NCI-H128 (cell line): ENCODE results near the gene GTF2H3.
A peak's percentile ranks its signal among the peaks of the same experiment; 100 is the strongest.
"Not testable (repeated sequence)": the region's sequence is repeated elsewhere in the genome, so short reads cannot be mapped to it uniquely, and the experiment has no call there.

Source experiments
- DNase-seq: peaks from one replicate; lab custom pipeline; 2025; ENCODE audit not compliant: unreplicated experiment; lab: John Stamatoyannopoulos, UW

GTF2H3 gene

DNA sequence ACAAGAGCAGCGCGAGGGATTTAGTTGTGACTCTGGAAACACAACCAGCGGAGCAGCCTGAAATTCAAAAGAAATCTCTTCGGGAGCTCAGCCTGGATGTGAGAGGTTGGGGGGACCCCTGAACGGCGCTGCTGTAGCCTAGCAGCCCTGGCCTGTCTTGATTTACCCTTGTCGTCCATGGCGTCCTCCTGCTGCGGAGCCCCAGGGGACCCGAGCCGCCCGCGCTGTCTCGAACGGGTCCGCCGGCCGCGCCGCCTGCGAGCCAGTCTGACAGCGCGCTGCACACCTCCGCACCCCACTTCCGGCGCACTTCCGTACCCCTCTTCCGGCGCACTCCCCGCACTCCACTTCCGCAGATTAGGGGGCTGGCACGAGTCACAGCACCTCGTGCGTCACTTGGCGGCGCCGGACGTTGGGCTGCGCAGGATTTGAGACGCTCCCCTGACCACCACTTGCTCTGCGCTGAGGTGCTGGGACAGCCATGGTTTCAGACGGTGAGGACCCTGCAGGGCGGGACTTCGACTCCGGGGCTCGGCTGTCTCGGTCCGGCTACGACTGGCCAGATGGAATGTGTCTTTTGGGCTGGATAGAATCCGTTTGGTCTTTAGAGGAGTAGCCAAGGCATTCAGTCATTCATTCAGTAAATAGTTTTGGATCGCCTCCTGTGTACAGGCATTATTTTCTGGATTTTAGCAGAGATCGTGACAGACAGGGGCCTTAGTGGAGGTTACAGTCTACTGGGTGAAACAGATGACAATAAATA lies at the start of gene GTF2H3, which contains the start of gene EIF2B1:
GTF2H3 (plus strand) TSS at position 451 of the 763 bp plus-strand sequence; CDS start at position 482, 31 bp downstream.
EIF2B1 (minus strand) TSS at position 308 of the 763 bp plus-strand sequence; CDS start at position 179, 129 bp downstream.
- DNase-seq, result peak; percentile 93

DNA sequence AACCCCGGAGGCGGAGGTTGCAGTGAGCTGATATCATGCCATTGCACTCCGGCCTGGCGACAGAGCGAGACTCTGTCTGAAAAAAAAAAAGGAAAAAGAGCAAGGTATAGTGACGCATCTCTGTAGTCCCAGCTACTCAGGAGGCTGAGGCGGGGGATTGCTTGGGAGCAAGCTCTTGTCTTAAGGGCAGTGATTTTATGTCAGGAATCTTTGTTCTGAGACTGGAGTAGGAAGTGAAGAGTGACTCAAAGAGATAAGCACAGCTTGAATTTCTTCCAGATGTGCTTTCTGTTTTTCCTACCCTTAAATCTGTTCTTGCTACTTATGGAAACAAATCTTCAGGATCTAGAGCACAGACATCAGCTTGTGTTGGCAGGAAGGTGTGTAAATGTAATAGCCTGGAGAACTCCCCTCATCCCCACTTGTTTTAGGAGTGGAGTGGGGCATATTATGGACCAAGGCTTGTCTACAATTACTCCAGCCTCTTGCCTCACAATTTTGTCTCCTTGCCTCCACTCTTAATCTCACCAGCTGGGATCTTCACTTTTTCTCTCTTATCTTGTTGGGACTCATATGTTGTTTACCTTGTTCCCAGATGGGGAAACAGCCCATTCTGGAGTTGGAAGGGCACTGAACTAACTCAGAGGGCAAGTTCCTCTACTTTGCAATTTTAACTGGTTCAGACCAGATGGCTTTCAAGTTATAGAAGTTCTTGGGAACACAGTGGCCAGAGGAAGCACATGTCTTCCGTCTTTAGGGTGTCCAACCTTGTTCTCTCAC lies 41.7 kb upstream of the GTF2H3 start:
- no peak for DNase-seq

DNA sequence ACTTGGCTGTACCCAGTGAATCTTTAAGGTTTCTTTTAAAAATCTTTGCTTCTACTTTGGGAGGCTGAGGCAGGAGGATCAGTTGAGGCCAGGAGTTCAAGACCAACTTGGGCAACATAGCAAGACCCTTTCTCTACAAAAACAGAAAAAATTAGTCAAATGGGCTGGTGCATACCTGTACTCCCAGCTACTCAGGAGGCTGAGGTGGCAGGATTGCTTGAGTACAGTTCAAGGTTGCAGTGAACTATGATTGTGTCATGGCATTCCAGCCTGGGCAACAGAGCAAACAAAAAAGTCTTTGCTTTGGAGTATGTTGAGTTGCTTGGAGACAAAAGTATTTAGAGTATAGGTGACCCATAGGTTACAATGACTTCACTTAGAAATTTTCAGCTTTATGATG lies 37.9 kb upstream of the GTF2H3 start:
- no peak for DNase-seq

DNA sequence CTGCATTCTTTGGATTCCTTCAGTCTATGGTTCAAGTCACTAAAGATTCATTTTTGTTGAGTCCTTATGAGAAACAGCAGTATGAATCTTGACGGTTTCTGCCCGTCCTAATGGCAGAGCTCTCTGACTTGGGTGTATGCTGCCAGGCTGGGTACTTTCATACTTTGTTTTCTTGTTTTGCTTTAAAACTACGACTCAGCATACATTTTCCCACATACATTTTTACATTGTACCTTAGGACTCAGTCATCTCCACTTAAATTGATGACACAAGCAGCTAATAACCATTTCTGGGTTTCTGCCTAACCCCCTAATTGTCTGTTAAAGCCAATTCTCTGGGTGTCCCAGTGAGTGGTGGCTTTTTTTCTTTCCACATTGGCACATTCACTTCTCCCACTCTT lies 36.5 kb upstream of the GTF2H3 start:
- DNase-seq, result no peak

DNA sequence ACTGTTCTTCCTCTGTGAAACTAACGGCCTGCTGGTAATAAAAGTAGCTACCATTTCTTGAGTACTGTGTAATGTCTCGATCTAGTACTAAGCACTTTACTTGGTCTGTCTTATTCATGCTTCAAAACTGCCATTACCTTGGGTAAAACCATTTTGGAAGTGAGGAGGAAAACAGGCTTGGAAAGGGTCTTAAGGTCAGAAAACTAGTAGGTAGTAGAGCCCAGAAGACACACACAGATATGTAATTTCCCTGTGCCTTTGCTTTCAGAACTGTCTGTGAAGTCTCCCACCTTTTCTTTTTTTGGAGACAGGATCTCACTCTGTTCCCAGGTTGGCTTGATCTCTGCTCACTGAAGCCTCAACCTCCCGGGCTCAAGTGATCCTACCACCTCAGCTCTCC lies 35.1 kb upstream of the GTF2H3 start:
- no peak for DNase-seq

DNA sequence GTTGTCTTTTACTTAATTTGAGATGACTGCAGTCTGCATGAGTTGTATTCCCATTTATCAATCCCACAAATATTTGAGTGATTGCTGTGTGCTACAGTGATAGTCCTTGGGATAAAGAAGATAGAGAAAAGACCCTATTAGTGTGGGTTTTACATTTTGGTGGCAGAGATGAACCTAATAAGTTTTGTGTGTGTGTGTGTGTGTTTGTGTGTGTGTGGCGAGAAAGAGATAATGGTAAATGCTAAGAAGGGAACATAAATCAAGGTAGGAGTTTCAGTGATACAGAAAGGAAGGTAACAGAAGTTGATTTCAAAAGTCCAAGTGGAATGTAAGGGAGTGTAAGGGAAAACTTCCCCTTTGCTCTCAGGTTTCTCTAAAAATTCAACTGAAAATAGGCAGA lies 34.3 kb upstream of the GTF2H3 start:
- DNase-seq, result no peak

DNA sequence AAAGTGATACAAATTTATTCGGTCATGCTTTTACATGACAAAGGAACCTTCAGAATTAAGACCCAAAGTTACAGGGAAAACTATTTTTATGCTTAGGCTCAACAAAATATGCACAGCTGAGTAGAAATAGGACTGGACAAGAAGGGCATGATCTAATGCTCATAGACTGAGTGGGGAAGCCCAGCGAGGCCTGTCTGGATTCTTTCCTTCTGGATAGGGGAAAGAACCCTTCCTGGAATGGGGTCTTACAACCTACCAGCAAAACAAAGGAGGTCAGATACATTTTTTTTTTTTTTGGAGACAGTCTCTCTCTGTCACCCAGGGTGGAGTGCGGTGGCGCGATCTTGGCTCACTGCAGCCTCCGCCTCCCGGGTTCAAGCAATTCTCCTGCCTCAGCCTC lies 33.9 kb upstream of the GTF2H3 start:
- DNase-seq, result no peak

DNA sequence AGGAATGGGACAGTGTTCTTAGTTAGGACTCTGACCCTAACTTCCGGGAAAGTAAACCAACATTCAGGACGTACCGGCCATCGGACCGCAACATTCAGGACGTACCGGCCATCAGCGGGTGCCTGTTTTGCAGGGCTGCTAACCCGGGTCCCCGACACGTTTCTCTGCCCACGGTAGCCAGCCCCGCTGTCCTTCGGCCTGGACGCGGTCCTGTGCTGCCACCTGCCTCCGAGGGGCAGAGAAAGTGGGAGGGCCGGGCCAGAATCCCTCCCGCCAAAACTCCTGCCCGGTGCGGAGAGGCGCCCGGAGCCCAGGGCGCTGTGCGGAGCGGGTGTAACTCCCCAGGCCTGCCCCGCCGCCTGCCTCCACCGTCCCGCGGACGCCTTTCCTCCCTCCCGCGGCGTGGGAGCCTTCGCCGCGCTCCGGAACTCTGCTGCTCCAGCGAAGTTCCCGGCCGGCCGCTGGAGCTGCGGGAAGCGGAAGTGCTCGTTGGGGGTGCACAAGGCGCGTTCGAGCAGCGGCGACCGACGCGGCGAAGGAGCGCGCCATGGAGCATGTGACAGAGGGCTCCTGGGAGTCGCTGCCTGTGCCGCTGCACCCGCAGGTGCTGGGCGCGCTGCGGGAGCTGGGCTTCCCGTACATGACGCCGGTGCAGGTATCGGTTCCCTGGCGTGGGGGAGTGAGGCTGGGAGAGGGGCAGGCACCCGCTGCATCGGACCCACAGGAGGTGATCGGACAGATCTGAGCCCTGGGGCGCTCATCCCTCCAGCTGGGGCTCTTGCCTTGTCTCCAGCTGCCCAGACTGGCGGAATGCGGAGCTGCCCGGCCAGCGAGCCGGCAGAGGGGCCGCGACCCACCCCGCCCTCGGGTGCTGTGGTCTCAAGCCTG lies 31.8 kb upstream of the GTF2H3 start, which contains the start of gene DDX55:
DDX55 (plus strand) TSS at position 498 of the 888 bp plus-strand sequence; CDS start at position 548, 50 bp downstream.
- peak; percentile 74 for DNase-seq

DNA sequence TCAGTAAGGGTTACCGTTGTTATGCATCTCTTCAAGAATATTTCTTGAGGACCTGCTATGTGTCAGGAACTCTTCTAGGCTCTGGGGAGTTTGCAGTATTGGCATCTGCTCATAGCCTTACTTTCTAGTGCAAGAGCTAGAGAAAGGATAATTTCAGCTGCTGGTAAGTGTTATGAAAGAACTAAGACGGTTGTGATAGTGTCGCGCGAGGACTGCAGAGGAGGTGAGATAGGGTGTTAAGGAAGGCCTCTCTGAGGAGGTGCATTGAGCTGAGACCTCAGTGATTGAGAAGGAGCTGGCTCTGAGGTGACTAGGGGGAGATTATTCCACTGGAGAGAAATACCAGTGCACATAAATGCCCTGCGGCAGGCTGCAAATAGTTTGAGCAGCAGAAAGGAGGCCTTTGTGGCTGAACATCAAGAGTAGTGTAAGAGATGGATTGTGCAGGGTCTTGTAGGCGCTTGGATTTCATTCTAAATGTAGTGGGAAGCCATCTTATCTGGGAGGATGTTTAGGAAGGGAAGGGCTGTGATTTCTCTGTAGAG lies 30.9 kb upstream of the GTF2H3 start:
- DNase-seq, result no peak

DNA sequence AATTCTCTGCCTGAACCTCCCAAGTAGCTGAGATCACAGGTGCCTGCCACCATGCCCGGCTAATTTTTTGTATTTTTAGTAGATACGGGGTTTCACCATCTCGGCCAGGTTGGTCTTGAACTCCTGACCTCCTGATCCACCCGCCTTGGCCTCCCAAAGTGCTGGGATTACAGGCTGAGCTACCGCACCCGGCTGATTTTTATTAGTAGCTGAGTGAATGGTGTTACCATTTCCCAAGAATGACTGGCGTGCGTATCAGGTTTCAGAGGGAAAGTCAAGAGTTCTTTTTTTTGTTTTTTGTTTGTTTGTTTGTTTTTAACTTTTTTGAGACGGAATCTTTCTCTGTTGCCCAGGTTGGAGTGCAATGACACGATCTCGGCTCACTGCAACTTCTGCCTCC lies 30.1 kb upstream of the GTF2H3 start:
- DNase-seq, result not testable (repeated sequence)

DNA sequence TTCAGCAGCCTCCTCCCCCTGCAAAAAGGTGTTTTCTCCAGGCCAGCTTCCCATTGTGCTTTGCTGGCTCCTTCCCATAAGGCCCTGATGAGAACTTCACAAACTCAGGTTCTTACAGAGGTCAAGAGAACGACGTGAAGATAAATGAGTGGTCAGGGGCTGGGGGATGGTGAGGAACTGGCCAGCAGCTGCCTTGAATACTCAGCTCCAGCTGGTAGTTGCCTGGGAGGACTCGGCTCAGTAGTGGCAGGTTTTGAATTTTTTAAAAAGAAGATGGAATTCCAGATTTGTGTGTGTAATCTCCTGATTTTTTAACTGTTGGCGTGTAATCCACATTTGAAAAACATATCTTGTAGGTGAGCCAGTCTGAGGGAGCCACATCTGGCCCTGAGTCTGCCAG lies 25.9 kb upstream of the GTF2H3 start:
- no peak for DNase-seq

DNA sequence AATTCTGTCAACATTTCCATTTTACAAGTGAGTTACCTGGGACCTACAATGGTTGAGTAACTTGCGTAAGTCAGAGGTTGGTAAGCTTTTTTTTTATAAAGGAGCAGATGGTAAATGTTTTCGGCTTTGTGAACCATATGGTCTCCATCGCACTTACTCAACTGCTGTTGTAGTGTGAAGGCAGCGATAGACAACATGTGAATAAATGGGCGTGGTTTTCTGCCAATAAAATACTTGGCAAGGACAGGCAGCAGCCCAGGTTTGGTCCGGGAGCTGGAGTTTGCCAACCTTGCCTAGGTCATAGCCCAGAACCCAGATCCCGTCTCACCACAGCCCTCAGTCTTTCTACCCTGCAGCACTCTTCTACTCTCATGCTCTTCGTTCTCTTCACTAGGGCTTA lies 25.4 kb upstream of the GTF2H3 start:
- no peak for DNase-seq

DNA sequence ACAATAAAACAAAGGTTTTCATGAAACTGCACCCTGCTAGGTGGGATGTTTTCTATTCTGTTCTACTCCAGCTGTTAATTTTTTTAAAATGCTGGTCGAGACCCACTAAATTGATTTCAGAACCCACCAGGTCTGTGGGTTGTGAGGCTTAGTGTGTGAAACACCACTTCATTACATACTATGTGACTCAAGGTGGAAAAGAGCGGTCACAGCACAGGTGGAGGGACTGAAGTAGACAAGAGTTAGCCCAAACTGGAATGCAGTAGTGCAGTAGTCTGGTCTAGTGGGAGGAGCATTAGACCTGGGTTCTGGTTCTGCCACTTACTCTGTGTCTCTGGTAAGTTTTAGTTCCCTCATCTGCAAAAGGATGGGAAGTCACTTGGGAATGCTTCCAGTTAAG lies 19.5 kb upstream of the GTF2H3 start:
- no peak for DNase-seq

DNA sequence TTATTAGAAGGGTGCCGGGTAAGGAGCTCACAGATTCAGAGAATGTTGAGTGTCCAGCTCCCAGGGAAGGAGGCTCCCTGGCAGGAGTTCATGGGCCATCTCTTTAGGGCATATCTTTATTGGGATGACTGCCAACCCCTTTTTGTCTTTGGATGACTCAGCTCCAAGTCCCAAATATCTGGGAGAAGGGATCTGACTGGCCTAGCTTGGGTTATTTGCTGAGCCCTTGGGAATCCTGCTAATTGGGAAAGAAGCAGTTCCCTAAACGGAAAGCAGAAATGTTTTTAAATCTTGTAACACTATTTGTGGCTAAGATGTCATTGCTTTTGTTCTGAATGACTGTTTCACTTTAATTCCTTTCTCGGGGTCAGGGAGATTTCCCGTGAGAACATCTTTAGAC lies 19.1 kb upstream of the GTF2H3 start:
- DNase-seq, result no peak

DNA sequence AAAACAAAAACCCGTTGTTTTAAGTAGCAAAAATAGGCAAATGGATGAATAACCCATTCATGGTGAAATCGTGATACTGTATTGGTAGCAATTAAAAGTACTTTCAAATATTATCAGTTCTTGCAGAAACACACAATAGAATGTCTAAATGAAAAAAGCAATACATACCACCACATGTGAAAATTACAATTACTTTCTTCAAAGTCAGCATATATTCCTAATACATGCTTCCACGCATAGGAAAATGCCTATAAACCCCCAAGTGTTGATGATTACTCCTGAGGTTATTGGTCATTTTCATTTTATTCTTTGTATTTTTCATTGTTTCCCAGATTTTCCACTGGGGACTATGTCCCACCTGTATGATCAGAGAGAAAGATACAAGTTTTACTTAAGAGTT lies 16.5 kb upstream of the GTF2H3 start:
- DNase-seq, result no peak

DNA sequence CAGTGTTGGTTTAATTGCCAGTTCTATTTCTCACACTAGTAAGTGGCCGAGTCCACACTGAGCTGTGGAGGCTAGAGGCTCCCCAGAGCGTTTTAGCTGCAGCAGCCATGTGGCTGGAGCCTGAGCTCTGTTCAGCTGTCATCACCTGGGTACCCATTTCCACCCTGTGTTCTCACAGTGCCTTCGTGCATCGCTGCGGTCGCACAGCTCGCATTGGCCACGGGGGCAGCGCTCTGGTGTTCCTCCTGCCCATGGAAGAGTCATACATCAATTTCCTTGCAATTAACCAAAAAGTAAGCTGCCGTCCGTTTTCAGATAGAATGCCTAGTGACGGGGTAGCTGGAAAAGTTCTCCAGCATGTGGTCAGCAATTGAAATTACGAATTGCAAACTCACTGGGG lies 16.0 kb upstream of the GTF2H3 start:
- DNase-seq, result no peak

DNA sequence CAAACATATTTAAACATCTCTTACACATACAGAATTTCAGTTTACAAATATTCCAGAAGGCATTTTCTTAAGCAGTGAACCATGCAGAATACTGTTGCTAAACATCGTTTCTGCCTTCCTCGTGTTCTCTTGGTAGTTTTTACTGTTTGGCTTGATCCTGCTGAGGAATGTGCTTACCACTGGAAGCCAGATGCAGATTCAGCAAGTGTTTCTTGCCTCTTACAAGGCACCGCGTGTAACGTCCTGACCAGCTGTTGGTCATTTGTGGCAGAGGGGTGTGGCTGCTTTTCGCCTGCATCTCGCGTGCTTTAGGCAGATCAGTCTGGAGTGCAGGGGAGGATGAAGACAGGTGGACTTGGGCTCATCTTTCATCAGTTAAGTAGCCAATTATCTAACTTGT lies 12.5 kb upstream of the GTF2H3 start:
- no peak for DNase-seq

DNA sequence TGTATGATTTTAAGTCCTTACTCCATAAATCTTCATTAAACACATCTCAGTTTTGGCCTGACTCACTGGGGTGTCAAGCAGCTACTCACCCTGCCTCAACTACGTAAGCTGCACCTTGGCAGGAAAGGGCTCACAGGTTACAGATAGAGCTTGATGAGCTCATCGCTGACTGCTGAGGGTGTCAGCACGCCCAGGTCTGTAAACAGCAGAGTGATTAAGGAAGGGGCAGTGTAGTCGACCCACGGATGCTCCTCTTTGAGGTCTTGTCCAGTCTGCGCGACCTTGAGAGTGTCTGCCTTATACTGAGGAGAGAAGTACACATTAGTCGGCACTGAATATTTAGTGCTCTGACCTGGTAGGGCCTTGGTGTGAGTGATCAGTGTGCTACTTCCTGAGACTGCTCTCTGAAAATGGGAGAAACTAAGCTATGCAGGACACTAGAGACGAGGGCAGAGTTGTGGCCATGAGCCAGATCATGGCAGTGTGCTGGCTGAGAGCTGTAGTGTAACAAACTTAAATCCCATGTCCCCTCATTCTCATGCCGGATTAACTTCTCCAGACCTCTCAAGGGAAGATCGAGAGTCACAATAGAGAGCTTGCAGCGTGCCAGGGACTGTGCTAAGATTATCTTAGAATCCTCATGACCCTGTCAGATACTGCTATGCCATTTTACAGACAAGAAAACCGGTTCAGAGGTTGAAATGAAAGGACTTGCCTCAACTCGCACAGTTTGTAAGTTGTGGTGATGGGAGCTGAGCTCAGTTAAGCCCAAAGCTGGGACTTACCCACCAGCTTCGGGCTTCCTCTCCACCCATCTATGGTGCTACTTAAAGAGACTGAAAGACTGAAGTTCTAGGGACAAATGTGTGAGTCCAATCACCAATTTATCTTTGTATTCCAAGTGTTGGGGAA lies 11.8 kb upstream of the GTF2H3 start:
- DNase-seq, result no peak

DNA sequence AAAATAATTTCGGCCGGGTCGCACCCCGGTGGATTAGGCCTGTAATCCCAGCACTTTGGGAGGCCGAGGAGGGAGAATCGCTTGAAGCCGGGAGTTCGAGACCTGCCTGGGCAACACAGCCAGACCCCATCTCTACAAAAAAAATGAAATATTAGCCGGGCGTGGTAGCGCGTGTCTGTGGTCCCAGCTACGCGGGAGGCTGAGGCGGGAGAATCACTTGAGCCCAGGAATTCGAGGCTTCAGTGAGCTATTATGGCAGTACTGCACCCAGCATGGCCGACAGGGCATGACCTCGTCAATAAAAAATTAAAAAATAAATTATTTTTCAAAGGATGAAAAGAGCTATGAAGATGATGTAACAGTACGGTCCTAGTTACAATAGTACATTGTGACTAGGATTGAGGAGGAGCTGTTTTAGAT lies 523 bp downstream of the GTF2H3 start:
- no peak for DNase-seq

DNA sequence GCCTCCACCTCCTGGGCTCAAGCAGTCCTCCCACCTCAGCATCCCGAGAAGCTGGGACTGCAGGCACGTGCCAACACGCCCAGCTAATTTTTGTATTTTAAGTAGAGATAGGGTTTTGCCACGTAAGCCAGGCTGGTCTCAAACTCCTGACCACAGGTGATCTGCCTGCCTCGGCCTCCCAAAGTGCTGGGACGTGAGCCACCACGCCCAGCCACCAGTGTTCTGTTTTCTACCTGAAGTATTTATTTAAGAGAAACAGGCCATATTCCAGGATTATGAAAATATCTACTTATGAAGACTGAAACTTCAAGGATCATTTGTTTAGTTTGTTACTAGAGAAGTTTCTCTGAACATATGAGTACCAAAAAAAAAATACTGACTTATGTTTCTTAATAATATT lies 10.3 kb downstream of the GTF2H3 start:
- DNase-seq, result no peak
